Endothelial cell of umbilical vein (primary cell): Measurements from ENCODE around the gene TMEM11.

Experiments used
- EZH2 ChIP-seq: IDR thresholded peaks from 2 replicates; pipeline ENCODE4 v1.6.1; 2012; ENCODE audit warnings: borderline replicate concordance, low read depth, mild to moderate bottlenecking, moderate library complexity, low read length, inconsistent platforms; ENCODE audit not compliant: severe bottlenecking
- TF ChIP-seq, protein P1 (sequence below), 2 donors: IDR thresholded peaks; 1 replicate in 1 of 2; 2 replicates in 1 of 2; pipeline ENCODE4 v1.5.1; 2011; ENCODE audit warnings: low read length in 2 of 2, mild to moderate bottlenecking in 2 of 2, moderate library complexity in 2 of 2, control low read depth in 1 of 2, inconsistent platforms in 1 of 2, low read depth in 1 of 2; ENCODE audit not compliant: insufficient read depth in 1 of 2; ENCODE audit errors: extremely low read depth in 1 of 2

DNA sequence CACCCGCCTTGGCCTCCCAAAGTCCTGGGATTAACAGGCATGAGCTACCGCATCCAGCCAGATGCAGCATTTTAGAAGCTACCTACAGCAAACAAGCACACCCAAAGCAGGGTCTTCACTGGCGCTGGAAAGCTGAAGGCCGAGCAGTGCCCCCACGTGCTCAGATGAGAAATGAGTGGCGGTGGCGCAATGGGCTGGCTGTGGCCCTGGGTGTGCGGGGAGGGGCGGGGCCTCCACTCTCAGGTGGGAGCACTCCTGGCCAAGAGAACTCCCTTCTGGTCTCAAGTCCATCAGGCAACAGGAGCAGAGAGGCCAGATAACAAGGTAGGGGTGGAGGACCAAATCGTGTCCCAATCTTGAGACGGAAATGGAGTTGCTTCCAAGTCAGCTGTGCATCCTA is 12.1 kb downstream of the TMEM11 start:
- no peak for TF ChIP-seq EZH2
- TF ChIP-seq, protein P1, sequence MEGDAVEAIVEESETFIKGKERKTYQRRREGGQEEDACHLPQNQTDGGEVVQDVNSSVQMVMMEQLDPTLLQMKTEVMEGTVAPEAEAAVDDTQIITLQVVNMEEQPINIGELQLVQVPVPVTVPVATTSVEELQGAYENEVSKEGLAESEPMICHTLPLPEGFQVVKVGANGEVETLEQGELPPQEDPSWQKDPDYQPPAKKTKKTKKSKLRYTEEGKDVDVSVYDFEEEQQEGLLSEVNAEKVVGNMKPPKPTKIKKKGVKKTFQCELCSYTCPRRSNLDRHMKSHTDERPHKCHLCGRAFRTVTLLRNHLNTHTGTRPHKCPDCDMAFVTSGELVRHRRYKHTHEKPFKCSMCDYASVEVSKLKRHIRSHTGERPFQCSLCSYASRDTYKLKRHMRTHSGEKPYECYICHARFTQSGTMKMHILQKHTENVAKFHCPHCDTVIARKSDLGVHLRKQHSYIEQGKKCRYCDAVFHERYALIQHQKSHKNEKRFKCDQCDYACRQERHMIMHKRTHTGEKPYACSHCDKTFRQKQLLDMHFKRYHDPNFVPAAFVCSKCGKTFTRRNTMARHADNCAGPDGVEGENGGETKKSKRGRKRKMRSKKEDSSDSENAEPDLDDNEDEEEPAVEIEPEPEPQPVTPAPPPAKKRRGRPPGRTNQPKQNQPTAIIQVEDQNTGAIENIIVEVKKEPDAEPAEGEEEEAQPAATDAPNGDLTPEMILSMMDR (IDR thresholded peaks at IDR 0.05; ENCODE audit: extremely low read depth in 1 of 2, insufficient read depth in 1 of 2, low read depth in 1 of 2, low read length in 2 of 2) = no peak
